ENCODE data around the gene CDC42BPA.
"Not testable (repeated sequence)": the region's sequence is repeated elsewhere in the genome, so short reads cannot be mapped to it uniquely, and the experiment has no call there.

Gene CDC42BPA

DNA sequence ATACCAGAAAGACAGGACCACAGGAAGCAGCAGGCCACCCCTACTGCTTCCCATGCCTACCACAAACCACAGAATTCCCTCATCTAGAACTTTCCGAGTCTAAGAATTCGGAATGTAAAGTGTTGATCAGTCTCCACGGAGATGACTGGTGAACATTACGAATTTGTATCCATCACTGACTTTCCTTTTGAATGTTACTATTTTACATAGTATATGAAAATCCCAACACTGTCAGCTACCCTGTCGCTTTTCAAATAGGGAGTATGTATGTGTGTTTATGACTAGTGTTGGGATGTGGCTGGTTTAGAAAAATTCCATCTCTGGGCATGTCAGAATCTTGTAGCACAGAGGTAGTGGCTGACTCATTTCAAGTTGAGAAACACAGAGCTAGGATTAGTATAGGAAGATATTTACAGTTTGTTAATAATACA, 260.0 kb downstream of the CDC42BPA start:
- intact Hi-C loops (cut with DNase I) = no loop called here
- DNase-seq = no peak

DNA sequence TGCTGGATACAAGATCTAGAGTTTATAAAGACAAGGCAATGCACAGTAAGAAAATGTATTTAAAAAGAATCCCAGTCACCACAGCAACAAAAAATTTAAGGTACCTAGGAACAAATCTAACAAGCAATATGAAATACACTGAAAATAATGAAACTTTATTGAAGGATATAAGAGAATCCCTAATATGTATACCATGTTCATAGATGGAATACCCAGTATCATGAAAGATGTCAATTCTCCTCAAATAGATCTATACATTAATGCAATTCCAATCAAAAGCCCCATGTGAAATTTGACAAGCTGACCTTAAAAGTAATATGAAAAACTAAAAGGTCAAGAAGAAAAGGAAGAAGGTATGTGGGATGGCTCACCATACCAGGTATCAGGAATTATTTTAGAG, 269.0 kb downstream of the CDC42BPA start:
- intact Hi-C loops (cut with DNase I) = no loop called here
- DNase-seq = no peak

DNA sequence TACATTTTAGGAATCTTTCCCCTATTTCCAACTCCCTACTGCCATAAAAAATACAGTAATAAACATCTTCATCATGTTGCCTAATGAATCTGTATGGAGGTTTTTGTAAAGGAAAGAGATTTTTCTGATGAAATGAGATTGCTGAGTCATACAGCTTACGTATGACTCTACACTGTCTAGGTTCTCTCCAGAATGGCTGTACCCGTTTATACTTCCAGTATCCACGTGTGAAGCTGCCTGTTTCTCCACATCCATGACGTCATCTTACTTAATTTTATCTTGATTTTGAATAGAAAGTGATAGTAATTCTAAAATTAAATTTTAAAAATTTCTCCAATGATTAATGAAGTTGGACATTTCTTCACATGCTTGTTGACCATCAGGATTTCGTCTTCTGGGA, 274.5 kb downstream of the CDC42BPA start:
- intact Hi-C loops (cut with DNase I) = no loop called here
- DNase-seq = no peak

DNA sequence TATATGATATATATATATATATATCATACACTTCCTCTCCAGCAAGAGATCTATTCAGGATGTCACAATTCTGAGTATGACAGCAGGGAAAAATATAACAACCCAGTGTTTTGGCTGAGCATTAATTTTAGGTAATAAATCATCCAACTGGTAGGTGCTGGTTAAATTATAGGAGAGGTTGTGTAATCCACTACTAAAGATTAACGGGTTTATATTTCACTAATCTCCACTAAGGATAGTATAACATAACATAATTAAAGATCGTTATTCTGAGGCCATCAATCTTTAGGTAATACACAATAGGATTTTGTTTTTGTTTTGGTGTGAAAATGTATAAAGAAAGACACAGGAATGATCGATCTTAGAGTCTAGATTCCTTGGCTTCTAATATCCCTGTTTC, 276.0 kb downstream of the CDC42BPA start:
- intact Hi-C loops (cut with DNase I) = no loop called here
- DNase-seq = no peak

DNA sequence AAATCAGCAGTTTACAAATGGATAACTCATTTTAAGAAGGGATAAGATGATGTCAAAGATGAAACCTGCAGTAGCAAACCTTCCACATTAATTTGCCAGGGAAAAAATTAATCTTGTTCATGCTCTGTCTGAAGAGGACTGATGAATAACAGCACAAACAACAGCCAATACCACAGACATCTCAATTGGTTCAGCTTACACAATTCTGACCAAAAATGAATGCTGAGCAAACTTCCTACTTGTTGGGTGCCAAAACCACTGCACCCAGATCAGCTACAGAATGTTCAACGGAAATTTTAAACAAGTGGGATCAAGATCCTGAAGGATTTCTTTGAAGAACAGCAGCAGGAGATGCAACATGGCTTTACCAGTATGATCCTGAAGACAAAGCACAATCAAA, 279.9 kb downstream of the CDC42BPA start:
- no peak for DNase-seq
- intact Hi-C loops (cut with DNase I) = no loop called here

DNA sequence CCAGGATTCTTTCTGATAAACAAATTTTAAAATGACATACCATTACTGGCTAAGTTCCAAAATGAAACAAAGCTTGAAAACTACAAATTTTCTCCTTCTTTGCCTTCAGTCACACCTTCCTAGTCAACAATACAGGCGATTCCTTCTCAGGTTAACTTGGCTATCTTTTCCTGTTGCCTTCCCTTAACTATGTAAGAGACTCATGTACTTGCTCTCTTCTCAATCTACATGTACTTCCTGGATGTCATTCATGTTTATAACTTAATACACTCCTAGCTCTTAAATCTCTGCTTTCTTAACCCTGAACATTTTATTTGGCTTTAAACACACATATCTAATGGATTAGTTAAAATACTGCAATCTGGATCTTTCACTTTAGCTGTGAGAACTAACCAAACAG, 281.2 kb downstream of the CDC42BPA start:
- DNase-seq = no peak
- intact Hi-C loops (cut with DNase I) = no loop called here

DNA sequence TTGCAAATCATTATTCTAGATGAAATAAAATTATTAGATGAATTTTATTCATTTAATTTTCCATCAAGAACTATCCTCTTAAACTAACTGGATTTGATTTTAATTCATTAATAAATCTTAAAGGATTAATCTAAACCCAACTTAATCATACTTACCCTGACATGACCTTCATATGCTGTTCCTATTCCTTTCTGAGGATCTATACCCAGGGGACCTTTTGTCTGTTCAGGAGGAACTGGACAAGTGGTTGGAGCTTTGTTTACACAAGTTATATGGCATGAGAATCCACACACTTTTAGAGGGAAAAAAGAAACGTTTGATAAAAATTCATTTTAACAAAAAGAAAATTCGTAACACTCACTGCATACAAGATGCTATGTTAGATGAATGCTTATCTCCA, 283.0 kb downstream of the CDC42BPA start:
- intact Hi-C loops (cut with DNase I) = no loop called here
- no peak for DNase-seq

DNA sequence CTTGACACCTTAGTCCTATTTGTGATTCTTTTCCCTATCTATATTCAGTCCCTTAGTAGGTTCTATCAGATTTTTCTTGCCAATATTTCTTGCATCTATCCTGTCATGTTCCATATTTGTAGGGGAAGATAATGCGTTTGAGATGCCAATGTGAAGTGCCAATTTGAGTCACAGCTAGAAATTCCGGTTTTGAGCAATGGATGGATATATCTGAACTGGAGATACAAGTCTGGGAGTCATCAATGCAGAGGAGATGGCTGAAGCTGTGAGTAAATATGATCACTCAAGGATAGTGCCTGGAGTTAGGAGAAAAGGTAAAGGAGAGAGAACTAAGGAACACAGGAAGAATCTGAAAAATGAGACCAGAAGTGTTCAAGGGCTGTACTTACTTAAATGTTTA, 284.4 kb downstream of the CDC42BPA start:
- intact Hi-C loops (cut with DNase I) = no loop called here
- no peak for DNase-seq

DNA sequence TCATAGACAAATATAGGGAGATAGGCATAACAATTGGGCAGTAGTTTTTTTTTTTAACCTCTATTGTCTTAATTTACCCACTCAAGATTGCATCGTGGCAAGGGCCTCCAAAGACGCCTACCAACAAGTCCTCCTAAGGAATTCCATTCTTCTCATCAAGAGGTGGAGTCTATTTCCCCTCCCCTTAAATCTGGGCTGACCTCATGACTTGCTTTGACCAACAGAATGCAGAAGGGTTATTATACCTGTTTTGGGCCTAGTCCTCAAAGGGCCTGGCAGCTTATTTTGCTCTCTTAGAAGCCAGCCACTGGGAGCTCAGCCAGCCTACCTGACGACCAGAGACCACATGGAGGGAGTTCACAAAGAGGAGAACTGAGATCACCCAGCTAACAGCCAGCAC, 285.9 kb downstream of the CDC42BPA start:
- intact Hi-C loops (cut with DNase I) = no loop called here
- no peak for DNase-seq

DNA sequence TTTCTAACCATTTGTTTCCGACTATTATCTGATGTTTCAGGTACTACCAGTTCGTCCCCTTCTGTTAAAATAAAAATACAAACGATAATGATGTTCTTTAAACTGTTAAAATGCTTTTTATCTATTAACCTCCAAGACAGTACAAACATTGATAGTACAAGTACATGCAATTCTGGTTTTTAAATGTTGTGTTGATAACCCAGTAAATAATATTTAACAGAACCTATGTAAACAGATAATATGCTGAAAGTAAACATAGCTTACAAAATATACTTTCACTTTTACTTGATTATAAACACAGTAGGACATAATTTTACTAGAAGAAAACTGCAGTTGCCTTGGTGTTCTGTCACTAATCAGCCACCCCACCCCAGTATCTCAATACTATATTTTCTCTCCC, 301.3 kb downstream of the CDC42BPA start:
- intact Hi-C loops (cut with DNase I) = no loop called here
- DNase-seq = no peak

DNA sequence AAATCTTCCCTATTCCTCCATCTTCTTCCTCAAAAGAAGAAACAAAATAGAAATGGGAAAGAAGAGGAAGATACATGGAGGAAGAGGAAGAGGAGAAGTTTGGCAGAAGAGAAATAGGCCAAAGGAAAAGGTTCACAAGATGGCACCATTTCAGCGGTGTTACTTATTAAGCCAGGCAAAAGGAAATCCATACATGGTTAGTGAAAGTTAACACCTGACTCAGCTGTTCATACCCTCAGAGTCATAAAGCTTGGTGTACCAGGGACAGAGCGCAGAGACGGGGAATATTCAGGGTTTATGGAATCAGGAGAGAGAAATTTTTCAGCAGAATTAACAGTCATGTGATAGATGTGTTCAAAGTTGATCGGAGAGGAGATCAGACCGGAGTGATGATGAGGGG, 307.6 kb downstream of the CDC42BPA start:
- intact Hi-C loops (cut with DNase I) = no loop called here
- DNase-seq = no peak

DNA sequence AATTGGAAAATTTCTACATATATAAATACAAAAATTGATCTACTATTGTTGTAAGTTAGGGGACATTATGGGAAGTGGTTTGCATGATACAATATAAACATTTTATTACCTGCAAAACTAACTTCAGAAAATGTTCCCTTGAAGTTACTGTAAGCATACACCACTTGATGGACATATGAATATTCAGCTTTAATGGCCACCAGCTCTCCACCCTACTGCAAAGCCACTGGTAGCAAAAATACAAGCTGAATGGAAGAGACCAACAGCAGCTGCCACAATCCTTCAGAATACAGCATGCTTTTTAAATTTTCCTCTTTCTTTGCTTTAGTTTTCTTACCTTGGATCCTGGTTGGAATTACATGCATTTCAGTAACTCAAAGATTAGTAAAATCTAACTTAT, 308.4 kb downstream of the CDC42BPA start:
- intact Hi-C loops (cut with DNase I) = no loop called here
- DNase-seq = no peak

DNA sequence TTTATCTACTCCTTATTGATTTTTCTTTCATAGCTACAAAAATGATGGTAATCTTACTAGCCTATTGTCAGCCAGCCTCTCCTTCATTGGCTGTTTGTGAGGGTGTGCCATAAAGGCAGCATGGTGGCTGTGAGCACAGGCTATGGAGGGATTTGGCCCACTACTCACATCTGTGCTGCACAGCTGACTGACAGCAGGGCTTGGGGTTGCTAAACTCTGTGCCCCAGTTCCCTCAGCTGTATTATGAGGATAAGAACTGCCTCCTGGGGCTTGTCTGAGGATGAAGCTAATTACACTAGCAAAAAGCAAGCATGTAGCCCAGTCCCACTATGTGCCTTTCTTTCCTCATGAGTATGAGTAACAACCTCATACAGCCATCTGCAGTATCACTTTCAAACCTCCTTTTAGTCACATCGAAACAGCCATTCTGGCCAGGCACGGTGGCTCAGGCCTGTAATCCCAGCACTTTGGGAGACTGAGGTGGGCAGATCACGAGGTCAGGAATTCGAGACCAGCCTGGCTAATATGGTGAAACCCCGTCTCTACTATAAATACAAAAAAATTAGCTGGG, 312.0 kb downstream of the CDC42BPA start:
- intact Hi-C loops (cut with DNase I) = no loop called here
- DNase-seq = no peak

DNA sequence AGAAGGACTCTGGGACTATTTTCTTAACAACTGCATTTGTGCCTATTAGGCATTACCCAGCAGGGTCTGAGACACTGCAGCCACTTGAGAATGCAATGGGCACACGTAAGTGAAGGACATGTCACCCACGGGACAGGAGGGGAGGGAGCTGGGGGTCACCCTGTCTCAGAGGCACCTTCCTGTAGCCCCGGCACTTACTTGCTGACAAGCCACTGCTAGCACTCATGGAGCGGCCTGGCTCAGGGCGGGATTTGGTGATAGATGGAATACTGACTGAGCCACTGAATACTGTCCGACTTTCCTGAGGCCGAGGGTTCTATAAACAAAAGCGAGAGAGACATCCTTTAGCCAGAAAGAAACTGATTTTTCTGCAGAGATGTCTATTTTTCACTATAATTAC, 313.5 kb downstream of the CDC42BPA start:
- intact Hi-C loops (cut with DNase I) = no loop called here
- DNase-seq = no peak

DNA sequence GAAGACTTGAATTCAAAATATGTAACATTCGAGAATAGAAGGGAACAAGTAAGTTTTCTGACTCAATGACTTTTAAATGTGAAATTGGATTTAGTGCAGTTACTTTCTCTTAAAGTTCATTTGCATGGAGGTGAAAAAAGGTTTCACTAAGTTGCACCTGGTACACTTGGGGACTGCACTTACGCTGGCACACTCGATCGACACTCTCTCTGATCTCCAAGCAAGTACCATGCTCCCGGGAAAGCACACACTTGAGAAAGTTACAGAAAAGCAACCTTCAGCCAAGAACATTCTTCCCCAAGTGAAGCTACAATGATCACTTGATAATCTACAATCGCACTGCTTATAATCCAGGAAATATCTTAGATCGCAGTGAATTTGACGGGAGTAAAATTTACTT, 315.1 kb downstream of the CDC42BPA start:
- intact Hi-C loops (cut with DNase I) = no loop called here
- no peak for DNase-seq

DNA sequence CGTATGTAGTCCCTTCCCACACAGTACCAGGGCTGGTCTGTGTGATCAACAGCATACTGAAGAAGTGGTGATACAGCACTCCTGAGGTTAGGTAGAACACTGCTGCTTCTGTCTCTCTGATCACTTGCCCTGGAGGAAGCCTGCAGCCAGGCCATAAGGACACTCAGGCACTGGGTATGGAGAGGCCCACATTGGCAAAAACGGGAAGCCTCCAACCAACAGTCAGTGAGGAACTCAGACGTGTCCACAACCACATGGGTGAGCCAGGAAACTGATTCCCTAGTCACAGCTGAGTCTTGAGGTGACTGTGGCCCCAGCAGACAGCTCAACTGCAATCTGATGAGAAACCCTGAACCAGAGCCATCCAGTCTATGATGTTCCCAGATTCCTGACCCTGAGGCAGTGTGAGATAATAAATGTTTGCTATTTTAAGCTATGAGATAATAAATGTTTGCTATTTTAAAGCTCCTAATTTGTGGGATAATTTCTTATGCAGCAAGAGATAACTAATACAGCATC, 315.7 kb downstream of the CDC42BPA start:
- no peak for DNase-seq
- intact Hi-C loops (cut with DNase I) = no loop called here

DNA sequence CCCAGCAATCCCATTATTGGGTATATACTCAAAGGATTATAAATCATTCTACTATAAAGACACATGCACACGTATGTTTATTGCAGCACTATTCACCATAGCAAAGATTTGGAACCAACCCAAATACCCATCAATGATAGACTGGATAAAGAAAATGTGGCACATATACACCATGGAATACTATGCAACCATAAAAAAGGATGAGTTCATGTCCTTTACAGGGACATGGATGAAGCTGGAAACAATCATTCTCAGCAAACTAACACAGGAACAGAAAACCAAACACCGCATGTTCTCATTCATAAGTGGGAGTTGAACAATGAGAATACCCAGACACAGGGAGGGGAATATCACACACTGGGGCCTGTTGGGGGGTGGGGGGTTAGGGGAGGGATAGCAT, 318.7 kb downstream of the CDC42BPA start:
- DNase-seq; intact Hi-C loops (cut with DNase I): not testable (repeated sequence)

DNA sequence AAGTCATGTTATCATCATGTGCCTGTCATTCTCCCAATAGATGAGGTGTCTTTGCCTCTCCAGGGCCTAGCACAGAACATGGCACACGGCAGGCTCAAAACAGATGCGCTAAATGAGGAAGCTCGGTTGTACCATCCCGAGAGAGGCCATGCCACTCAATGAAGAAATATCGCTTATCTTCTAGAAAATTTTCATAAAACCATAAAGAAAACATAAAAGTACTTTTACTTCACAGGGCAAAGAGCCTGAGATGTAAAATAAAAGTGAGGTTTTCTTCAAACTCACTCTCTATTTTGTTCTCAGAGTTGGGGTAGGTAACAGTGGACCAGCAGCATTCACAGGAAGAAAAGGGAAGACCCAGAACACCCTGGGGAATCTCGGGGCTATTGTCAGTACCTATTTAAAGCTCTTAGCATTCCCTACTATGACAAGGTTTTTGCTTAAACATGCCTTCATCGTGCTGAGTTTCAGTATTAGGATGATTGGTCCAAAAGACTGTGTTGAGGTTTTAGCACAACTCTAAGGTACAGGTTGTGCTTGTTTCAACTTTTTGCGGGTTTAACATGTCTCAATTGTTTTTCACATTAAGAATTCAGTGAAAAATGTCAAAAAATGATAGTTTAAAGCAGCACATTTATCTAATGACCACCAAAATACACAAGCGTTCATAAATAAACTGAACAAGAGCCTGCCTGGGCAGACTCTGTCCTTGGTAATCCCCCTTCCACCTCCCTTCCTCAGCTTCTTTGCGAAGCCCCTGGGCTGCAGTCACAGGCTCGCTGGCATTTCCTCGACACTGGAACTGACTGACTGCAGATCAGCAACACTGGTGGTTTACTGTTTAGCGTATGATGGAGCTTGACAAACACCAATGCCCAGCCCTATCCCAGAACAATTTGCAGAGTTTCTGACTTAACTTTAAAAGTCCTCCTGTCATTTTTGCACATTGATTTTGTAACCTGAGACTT, 322.6 kb downstream of the CDC42BPA start:
- no peak for DNase-seq
- intact Hi-C loops (cut with DNase I) = no loop called here

DNA sequence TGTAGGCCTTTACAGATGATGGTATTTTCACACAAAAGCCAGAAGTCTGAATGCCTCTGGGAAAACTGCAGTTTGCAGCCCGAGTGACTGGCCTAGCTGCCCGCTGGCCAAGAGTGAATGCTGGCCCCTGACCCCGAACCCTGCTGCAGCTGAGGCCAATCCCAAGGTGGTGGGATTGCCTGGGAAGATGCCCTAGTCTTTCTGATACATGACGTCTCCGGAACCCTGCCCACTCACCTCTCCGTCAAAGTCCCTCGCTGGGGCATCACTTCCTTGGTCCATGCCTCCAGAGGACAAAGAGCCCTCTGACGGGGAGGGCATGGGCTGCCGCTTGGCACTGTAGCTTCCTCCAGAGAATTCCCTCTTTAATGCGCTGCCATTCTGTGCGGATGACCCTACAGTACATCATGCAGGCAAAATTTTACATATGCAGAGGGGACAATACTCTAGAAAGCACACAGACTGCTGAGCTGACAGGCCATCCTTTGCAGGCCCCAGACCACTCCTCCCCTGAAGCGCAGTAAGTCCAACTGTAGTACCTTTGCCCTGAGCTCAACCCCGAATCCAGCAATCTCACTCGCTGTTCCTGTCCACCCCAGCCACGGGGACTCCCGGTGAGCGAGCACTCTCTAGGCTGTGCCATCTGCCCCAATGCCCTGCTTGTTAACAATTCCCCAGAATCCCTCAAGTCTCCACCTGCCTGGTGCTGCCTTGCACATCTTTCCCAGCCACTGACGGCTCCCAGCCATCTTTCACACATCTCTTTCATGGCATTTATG, 323.5 kb downstream of the CDC42BPA start:
- intact Hi-C loops (cut with DNase I) = no loop called here

More for the DNA sequence above, 323.5 kb downstream of the CDC42BPA start:
- DNase-seq = peak in 15 of 42 donors; percentile 18 to 77 (median 57)

Measured in head of caudate nucleus (tissue), 42 donors.